Astrocyte of the cerebellum (primary cell): ENCODE data around the gene DGKQ.
"Not testable (repeated sequence)": the region's sequence is repeated elsewhere in the genome, so short reads cannot be mapped to it uniquely, and the experiment has no call there.

Source experiments
- DNase-seq: peaks from one replicate; pipeline ENCODE4 v3.0.0-alpha.2; 2011; ENCODE audit warnings: low read depth
- H3K4me3 ChIP-seq: 2 replicates; pipeline ENCODE4 v1.5.1; 2011; ENCODE audit warnings: mild to moderate bottlenecking, low read depth, low read length, moderate library complexity
- in situ Hi-C: cut with HindIII; loops from 2 replicates; pipeline ENCODE4 v1.10.0; 2017; ENCODE audit warnings: low sequenced_read_pairs
- TF ChIP-seq, protein P1 (sequence below): IDR thresholded peaks from 2 replicates; pipeline ENCODE4 v1.5.1; 2012; ENCODE audit warnings: low read length, low read depth, moderate library complexity, mild to moderate bottlenecking; ENCODE audit errors: missing control alignments

Gene DGKQ

DNA sequence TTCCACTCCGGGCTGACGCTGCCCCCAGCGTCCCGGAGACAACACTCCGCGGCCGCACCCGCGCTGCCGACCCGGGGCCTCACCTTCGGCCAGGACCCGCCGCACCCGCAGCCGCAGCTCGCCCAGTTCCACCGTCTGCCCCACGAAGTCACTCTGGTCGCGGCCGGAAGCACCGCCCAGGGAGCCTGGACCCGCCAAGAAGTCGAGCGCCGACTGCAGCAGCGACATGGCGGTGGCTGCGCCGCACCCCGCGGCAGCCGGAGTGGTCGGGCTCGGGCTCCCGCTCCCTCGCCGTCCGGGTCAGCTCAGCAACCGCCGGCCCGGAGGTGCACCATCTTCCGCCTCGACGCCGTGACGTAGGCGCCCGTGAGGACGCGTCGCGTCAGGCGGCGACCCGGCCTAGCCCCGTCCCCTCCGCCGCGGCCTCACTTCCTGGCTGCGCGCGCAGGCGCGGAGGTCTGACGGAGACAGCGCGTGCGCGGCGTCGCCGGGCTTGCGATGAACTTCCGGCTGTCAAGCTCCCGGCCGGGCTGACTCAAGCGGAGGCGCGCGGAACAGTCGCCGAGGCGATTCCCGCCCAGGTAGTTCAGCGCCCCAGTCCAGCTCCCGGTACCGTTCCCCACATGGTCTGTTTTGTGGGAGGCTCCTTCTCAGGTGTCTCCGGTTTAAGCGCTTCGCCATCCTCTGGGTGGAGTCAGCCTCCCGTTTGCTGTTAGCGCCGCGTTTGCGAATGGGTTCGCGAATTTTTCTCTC lies 41.2 kb downstream of the DGKQ start, which contains the start of the genes GAK and TMEM175:
Gene GAK, minus strand, starts transcription at position 357 of the 753 bp plus-strand sequence. Its CDS starts 129 bp downstream, at position 228.
Gene TMEM175, plus strand, starts transcription at position 501 of the 753 bp plus-strand sequence. CDS start 15,280 bp downstream, outside the sequence.
- in situ Hi-C loops: loop anchor here (5.0 kb wide), 2 partner anchors 40 to 85 kb away; partner anchors contain the start of gene DGKQ
- peak within 1 kb of the TSS; percentile 99 for H3K4me3 ChIP-seq
- DNase-seq: peak; percentile 83
- TF ChIP-seq, protein P1, sequence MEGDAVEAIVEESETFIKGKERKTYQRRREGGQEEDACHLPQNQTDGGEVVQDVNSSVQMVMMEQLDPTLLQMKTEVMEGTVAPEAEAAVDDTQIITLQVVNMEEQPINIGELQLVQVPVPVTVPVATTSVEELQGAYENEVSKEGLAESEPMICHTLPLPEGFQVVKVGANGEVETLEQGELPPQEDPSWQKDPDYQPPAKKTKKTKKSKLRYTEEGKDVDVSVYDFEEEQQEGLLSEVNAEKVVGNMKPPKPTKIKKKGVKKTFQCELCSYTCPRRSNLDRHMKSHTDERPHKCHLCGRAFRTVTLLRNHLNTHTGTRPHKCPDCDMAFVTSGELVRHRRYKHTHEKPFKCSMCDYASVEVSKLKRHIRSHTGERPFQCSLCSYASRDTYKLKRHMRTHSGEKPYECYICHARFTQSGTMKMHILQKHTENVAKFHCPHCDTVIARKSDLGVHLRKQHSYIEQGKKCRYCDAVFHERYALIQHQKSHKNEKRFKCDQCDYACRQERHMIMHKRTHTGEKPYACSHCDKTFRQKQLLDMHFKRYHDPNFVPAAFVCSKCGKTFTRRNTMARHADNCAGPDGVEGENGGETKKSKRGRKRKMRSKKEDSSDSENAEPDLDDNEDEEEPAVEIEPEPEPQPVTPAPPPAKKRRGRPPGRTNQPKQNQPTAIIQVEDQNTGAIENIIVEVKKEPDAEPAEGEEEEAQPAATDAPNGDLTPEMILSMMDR: peak; percentile 10

DNA sequence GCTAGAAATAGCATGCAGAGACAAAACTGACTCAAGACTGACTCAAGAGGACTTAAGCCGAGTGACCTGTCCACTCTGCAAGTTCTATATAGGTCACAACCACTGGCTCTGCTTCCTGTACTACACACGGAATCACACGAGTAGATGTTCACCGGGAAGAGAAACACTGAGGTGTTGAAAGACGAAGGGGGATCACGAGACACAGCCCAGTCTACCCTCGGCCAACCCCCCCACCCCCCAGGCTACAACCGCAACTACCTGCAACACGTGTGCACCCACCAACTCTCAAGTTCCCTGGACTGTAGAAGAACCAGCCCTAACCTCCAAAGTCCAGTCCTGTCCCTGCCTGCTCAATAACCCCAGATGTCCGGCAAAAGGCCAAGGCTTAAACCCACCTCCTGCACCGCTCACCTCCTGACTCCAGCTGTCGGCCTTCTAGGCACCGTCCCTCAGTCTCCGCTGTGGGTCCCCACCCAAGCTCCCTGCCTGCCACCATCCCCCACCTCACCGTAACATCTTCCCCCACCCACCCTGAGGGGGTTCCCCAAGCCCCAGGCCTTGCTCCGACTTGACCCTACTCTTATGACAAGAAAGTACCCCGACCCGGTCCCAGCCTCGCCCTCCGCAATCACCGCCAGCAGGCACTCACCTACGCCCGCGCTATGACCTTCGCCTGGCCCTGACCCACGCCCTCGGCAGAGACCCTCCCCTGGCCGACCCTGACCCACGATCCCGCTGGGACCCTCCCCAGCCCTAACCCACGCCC lies 42.0 kb downstream of the DGKQ start:
- TF ChIP-seq, protein P1: no peak
- in situ Hi-C loops: loop anchor here (5.0 kb wide), 2 partner anchors 41 to 84 kb away; partner anchors contain the start of gene DGKQ
- no peak for DNase-seq
- H3K4me3 ChIP-seq: peak overlapping the region; percentile 99

DNA sequence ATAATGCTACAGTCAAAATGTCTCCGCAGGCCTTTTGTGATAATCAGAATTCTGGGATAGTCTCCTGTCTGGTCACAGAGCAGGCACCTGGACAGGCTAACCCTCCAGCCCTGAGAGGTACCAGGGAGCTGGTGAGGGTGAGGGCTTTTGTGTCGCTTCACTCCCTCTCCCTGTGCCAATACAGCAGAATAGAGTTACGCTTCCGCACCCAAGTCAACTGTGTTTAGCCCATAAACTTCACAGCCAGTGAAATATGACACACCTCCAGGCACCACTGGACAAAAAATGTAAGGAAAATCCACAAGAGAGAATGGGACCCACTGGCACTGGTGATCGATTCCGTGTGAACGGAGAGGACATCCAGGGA lies 42.6 kb downstream of the DGKQ start:
- in situ Hi-C loops: loop anchor here (5.0 kb wide), 2 partner anchors 41 to 84 kb away; partner anchors contain the start of gene DGKQ
- H3K4me3 ChIP-seq: peak overlapping the region; percentile 99
- DNase-seq: no peak
- TF ChIP-seq, protein P1: no peak

DNA sequence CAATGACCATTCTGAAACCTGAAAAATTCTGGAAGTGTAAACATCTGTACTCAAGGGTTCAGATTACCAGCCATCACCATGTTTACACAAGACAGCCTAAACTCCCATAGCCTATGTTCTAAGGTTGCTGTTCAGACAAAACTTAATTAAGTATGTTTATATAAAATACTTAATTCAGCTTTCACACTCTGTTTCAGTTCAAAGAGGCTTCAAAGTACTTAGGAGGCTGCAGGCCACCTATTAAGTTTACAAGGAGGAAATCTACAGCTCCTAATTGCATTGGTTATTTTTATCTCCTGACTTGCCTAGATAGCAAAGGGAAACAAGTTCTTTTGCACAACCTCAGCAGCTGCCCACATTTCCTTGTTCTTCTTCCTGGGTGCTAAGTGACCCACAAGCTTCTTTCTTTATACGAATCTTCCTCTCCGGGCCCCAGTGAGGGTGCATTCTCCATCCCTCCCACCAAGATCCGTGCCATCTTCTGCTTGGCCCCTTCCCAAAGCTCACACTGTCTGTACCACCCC lies 43.3 kb downstream of the DGKQ start:
- no peak for DNase-seq
- H3K4me3 ChIP-seq: no peak overlapping the region
- in situ Hi-C loops: loop anchor here (5.0 kb wide), 2 partner anchors 42 to 83 kb away; partner anchors contain the start of gene DGKQ
- TF ChIP-seq, protein P1: no peak

DNA sequence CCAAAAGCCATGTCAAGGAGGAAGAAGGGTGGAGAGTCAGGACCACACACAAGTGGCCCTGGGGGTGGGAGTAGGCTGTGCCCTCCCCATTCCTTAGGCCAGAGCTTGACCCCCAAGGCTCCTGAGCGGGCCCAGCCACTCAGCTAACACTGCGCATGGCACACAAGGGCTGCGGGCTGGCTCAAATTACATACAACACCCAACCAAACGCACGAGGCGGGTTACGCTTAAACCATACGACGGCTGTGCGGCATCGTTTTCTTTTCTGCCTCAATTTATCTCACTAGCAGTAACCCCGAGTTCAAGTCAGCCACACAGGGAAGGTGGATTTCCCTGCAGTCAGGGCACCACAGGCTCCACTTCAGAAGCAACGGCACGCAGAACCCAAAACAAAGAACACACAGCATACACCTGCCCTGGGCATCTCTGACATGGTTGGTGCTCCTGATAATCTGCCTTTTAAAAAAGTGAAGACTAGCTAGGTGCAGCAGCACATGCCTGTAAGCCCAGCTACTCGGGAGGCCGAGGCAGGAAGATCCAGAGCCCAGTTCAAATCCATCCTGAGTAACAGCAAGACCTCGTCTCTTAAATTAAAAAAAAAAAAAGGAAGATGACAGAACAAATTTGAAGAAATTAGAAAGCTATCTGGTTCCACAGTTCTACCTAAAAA lies 44.1 kb downstream of the DGKQ start:
- TF ChIP-seq, protein P1: no peak
- H3K4me3 ChIP-seq: no peak overlapping the region
- no peak for DNase-seq
- in situ Hi-C loops: no loop called here

DNA sequence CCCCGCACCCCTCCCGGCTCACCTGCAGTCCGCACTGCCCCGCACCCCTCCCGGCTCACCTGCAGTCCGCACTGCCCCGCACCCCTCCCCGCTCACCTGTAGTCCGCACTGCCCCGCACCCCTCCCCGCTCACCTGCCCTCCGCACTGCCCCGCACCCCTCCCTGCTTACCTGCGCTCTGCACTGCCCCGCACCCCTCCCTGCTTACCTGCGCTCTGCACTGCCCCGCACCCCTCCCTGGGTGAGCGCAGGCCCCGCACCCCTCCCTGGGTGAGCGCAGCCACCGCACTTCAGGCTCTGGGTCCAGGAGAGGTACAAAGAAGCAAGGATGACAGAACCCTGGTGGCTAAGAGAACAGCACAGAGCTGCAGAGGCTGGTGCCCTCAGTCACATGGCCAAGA lies 45.8 kb downstream of the DGKQ start:
- DNase-seq, in situ Hi-C loops: not testable (repeated sequence)

More for the DNA sequence above, 45.8 kb downstream of the DGKQ start:
- H3K4me3 ChIP-seq: not testable (repeated sequence)
